Fibroblast of pulmonary artery (primary cell): ENCODE measurements around the gene KIF21B.

Experiments used
- DNase-seq: peaks from one replicate; pipeline ENCODE4 v3.0.0-alpha.2; 2010; ENCODE audit warnings: low read depth
- H3K4me3 ChIP-seq: replicated peaks from 2 replicates; pipeline ENCODE4 v1.5.1; 2011; ENCODE audit warnings: low read depth, mild to moderate bottlenecking, control low read depth, low read length, moderate library complexity
- CTCF ChIP-seq: IDR thresholded peaks from 2 replicates; pipeline ENCODE4 v1.5.1; 2011; ENCODE audit warnings: mild to moderate bottlenecking, control low read depth, low read length, inconsistent platforms; ENCODE audit errors: missing control alignments

Gene KIF21B

GRCh38 chr1:201038186-201038876 is 14.8 kb upstream of the KIF21B start:
- no peak overlapping the region for H3K4me3 ChIP-seq
- DNase-seq: no peak
- TF ChIP-seq CTCF: no peak

- no peak overlapping the region for H3K4me3 ChIP-seq
- no peak for TF ChIP-seq CTCF
- DNase-seq: no peak
Measured at GRCh38 chr1:201036188-201036842, 12.8 kb upstream of the KIF21B start.

- no peak for DNase-seq
- TF ChIP-seq CTCF: no peak
Measured at GRCh38 chr1:201034671-201035070, 11.2 kb upstream of the KIF21B start.

GRCh38 chr1:201032408-201032807 is 8.9 kb upstream of the KIF21B start:
- TF ChIP-seq CTCF: no peak
- DNase-seq: no peak
- H3K4me3 ChIP-seq: no peak overlapping the region

More at GRCh38 chr1:201034671-201035070, 11.2 kb upstream of the KIF21B start:
- H3K4me3 ChIP-seq: no peak overlapping the region

- DNase-seq: peak; percentile 65
- no peak overlapping the region for H3K4me3 ChIP-seq
- TF ChIP-seq CTCF: no peak
Measured at GRCh38 chr1:201028461-201028889, 5.0 kb upstream of the KIF21B start.

- no peak overlapping the region for H3K4me3 ChIP-seq
- no peak for DNase-seq
- TF ChIP-seq CTCF: no peak
Measured at GRCh38 chr1:201026836-201027235, 3.3 kb upstream of the KIF21B start.

GRCh38 chr1:201026234-201026633 is 2.7 kb upstream of the KIF21B start:
- TF ChIP-seq CTCF: no peak
- DNase-seq: no peak
- H3K4me3 ChIP-seq: no peak overlapping the region
